OCI-M2 (cell line): Measurements from ENCODE around the gene NAV2.

Source experiments
- DNase-seq: peaks from one replicate; lab custom pipeline; 2025; ENCODE audit not compliant: unreplicated experiment; lab: John Stamatoyannopoulos, UW

The NAV2 gene

GRCh38 chr11:20048246-20048645, 335.6 kb downstream of the NAV2 start:
- DNase-seq: no peak

GRCh38 chr11:20048707-20049106, 336.1 kb downstream of the NAV2 start:
- no peak for DNase-seq

- no peak for DNase-seq
These were observed 336.6 kb downstream of the NAV2 start for GRCh38 chr11:20049231-20049630.

DNA sequence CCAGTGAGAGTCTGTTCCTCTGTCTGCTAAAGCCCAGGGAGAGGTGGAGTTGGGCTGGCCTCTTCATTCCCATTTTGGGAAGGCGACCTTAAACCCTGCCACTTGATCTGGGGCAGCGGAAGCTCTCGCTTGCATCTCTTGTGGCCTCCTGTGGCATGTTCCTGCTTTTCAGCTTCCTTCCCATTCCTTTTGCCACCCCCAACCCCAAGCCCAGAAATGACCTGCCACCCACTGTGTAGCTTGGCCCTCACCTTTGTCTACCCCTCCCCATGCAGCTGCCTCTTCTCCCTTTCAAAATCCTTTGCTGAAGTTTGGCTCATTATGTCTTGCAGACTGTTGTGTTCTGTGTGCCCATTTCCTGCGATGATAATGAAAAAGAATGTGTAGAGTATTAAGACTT, 337.4 kb downstream of the NAV2 start:
- DNase-seq: no peak

GRCh38 chr11:20050551-20051333, 338.1 kb downstream of the NAV2 start:
- no peak for DNase-seq

GRCh38 chr11:20051469-20052399, 339.1 kb downstream of the NAV2 start:
- DNase-seq: no peak

DNA sequence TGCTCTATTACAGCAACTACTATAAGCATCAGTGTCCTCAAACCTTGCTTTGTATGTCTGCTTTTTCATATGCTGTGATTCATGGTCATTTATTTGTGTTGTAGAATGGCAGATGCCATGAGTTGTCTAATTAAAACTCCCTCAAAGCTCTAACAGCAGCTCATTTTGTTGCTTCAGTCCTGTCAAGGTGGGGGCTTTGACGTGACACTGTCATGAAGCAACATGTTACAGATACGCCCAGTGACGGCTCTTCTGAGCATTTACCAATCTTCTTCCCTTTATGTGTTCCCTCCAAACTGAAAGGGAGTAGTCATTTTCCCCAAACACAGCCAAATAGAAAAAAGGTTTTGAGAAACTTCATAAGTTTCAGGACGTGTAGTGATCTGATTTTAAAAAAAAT, 340.9 kb downstream of the NAV2 start:
- no peak for DNase-seq

GRCh38 chr11:20054584-20054983, 341.9 kb downstream of the NAV2 start:
- no peak for DNase-seq

DNA sequence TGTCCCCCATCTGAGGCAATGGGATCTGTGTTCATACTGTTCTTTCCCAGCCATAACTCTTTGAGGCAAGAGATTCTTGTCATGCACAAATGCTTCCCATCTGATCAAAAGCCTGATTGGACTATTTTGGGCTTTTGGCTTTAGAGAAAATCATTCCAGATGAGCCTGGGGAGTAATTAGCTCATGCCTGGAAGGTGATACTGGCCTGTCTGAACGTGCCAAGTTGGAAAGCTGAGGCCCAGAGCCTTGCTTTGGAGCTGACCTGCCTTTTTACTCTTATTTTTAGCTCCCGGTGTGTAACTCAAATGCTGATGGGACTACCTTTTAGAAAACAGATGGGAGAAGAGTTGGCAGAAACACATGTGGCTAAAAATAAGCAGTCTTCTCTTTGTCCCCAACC, 342.7 kb downstream of the NAV2 start:
- no peak for DNase-seq

DNA sequence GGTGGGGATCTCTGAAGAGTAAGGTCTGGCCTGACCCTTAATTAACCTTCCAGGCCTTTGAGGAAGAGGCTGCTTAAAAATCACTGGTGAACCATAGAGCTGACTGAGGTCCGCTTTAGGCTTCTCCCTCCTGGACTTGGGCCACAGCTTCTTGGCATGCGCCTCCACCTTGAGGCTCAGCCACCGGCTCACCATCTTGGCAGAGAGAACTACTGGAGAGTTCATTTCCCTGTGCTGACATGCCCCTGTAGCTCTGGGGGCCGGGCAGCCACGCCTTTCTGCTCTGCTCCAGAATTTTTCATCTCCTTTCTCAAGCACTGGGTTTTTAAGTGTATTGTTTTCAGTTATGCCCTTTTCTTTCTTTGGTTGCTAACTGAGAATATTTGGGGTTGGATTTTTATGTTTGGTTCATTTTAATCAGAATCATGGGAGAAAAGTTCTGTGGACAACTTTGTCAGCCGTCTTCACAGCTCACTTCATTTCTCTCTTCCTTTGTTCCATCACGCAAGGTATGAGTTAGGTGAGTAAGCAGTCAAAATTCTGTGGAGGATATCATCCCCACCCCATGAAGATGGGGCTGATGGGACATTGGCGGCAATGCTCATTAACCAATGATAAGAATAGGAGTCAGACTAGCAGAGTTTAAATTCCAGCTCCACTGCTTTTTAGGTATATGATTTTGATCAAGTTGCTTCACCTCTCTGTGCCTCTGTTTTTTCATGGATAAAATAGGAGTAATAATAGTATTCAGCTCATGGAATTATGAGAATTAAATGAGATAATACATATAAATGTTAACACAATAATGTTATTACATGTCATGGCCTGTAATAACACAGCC, 343.7 kb downstream of the NAV2 start:
- no peak for DNase-seq

- DNase-seq: no peak
These were observed 344.6 kb downstream of the NAV2 start for GRCh38 chr11:20056950-20057943.

DNA sequence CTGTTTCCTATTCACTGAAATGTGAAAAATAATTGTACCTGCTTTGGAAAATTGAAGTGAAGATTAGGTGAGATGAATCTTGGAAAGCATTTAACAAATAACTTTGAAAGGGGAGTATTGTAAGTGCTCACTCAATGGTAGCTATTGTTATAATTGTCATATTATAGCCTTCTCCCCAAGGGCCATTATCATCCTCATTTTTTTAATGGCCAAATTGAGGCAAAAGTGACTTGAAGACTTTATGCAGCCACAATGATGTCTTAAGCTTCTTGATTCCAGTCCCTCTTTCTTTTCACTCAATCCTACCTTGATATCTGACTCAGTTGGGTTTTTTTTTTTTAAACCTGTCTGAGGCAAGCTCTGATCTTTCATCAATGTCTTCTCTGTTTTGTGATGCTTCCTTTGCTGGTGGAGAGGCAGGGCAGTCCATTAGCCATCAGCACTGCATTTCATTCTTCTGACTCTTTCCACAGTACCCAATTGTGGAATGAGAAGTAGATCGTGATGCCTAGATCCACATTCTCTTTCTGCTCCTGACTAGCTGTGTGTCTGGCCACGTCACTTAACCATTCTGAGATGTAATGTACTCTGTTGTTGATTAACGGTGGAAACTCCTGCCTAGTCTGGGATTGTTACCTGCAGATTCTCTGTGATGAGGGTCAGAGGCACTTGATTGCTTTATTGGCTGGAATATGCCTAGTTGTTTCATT, 346.3 kb downstream of the NAV2 start:
- DNase-seq: no peak

- DNase-seq: no peak
These were observed 347.0 kb downstream of the NAV2 start for GRCh38 chr11:20059587-20060021.

DNA sequence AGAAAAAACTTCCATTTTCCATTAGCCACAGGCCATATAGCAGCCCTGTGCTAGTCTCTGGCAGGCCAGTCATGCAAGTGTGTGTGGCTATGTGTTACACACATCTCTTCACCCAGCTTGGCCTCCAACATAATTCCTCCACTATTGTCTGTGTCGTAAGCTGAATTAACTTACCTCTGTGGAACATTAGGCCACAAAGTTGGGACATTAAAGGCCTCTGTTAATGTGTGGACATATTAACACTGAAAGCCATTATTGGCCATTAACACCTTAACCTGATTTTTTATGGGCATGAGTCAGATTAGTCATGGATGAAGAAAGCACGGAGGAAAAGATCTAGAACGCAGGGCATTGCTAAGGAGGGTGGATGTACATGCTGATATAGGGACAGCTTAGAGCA, 347.5 kb downstream of the NAV2 start:
- no peak for DNase-seq

DNA sequence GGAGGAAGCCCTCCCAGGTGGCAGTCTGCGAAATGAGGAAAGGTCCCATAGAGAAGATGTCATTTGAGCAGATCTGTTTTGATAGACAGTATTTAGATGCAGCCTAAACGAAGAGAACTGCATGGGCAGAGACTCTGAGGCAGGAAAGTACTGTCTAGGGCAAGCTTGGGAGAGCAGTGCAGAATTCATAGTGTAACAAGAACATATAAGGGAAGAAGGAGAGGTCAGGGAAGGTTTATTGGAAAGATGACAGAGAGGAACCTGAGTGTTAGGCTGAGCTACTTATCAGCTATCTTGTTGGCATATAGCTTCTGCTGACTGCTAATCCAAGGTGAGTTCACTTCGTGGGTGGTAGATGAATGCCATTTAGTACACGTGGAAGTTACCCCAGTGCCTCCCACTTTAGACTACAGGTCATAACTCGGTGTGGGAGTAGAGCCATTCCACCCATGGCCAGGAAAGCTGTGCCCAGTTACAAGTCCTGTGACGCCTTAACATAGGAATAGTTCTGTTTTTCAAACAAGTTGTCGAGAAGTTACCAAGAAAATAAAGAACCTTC, 348.1 kb downstream of the NAV2 start:
- no peak for DNase-seq

- no peak for DNase-seq
These were observed 349.1 kb downstream of the NAV2 start for GRCh38 chr11:20061776-20062175.

GRCh38 chr11:20064961-20065405, 352.3 kb downstream of the NAV2 start:
- no peak for DNase-seq

DNA sequence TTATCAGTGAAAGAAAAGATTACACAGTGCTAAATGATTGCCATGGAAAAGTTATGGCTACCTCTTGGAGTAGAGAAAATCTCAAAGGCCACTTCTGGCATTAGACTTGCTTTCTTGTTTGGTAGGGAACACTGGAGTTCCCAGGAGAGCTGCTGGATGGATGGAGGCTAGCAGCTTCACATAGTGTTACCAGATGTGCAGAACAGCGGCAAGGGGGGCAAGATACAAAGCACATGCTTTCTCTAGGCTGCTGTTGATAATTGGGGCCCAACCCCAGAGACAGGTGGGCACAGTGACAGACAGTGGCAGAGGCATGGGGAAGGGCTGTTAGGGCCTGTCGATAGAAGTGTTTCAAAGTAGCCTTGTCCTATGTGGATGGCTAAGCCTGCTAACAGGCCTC, 352.8 kb downstream of the NAV2 start:
- no peak for DNase-seq
